Endodermal cell (in vitro differentiated cells): ENCODE data around the gene TRIM14. TPM values are rescaled to one million over a fixed set of nuclear protein-coding genes. Genes with fewer than 3 reads are reported as not detected.

Experiments
- DNase-seq: peaks from one replicate; pipeline ENCODE4 v3.0.0-alpha.2; 2017
- H3K27ac ChIP-seq: 2 replicates; pipeline ENCODE4 v1.5.1; 2013; ENCODE audit warnings: mild to moderate bottlenecking, low read depth, low read length, moderate library complexity
- H3K27me3 ChIP-seq: 2 replicates; pipeline ENCODE4 v1.6.1; 2013; ENCODE audit warnings: mild to moderate bottlenecking, low read length, moderate library complexity; ENCODE audit not compliant: insufficient read depth, control insufficient read depth, poor library complexity, severe bottlenecking
- H3K36me3 ChIP-seq: 2 replicates; pipeline ENCODE4 v1.7.0; 2013; ENCODE audit warnings: mild to moderate bottlenecking, low read length, moderate library complexity; ENCODE audit not compliant: control insufficient read depth, insufficient read depth
- H3K4me1 ChIP-seq: one replicate; pipeline ENCODE4 v1.7.0; 2013; ENCODE audit warnings: low read length; ENCODE audit not compliant: control insufficient read depth, insufficient read depth
- H3K4me3 ChIP-seq: 2 replicates; pipeline ENCODE4 v1.5.1; 2013; ENCODE audit warnings: mild to moderate bottlenecking, low read length, moderate library complexity
- H3K9ac ChIP-seq: 2 replicates; pipeline ENCODE4 v1.6.1; 2013; ENCODE audit warnings: mild to moderate bottlenecking, low read length, moderate library complexity; ENCODE audit not compliant: poor library complexity, severe bottlenecking; ENCODE audit errors: extremely low read depth
- H3K9me3 ChIP-seq: 2 replicates; pipeline ENCODE4 v1.6.1; 2013; ENCODE audit warnings: mild to moderate bottlenecking, low read length, moderate library complexity; ENCODE audit not compliant: control insufficient read depth
- H3K27ac Mint-ChIP-seq: 2 replicates; pipeline ENCODE4 v1.8.0; 2020; ENCODE audit warnings: mixed read lengths
- H3K27me3 Mint-ChIP-seq: 2 replicates; pipeline ENCODE4 v1.8.0; 2021; ENCODE audit warnings: mild to moderate bottlenecking, mixed read lengths; ENCODE audit not compliant: insufficient read depth
- H3K36me3 Mint-ChIP-seq: 2 replicates; pipeline ENCODE4 v1.8.0; 2020; ENCODE audit warnings: low read depth, mixed read lengths
- H3K4me1 Mint-ChIP-seq: 2 replicates; pipeline ENCODE4 v1.8.0; 2020; ENCODE audit warnings: mixed read lengths
- H3K4me3 Mint-ChIP-seq: 2 replicates; pipeline ENCODE4 v1.8.0; 2020; ENCODE audit warnings: mild to moderate bottlenecking, moderate library complexity, mixed read lengths
- H3K9me3 Mint-ChIP-seq: 2 replicates; pipeline ENCODE4 v1.8.0; 2020; ENCODE audit warnings: mild to moderate bottlenecking, mixed read lengths
- CTCF ChIP-seq: fragments of 200-600 bp; sonication (generic); conservative IDR thresholded peaks from 2 replicates; pipeline ENCODE4 v1.5.0; 2021; ENCODE audit warnings: antibody characterized with exemption, mild to moderate bottlenecking
- WGBS, 2 experiments: methylation state at CpG; one replicate each; pipeline versions ENCODE4 v1.1.5 to v1.1.7; 2013; ENCODE audit warnings: missing lambda C conversion rate in 2 of 2, mixed read lengths in 1 of 2; ENCODE audit not compliant: insufficient coverage in 1 of 2, insufficient read length in 1 of 2; 5-methylcytosine and 5-hydroxymethylcytosine counted together
- total RNA-seq, 2 donors: library from RNA; stranded (reverse); fragmentation: NEBNext Ultra II Directional in 1 of 2; extraction: Animal tissue kit (Norgen Biotek cat#: 25700) in 1 of 2; gene quantifications; 2 replicates in 1 of 2; 3 replicates in 1 of 2; pipeline ENCODE4 v1.2.1, GENCODE V29; 2021

The TRIM14 gene
- total RNA-seq, 2 donors from 2014 or later, result 3.1 to 5.1 TPM

GRCh38 chr9:98049288-98050072 is 69.5 kb downstream of the TRIM14 start:
- no peak overlapping the region for H3K27ac Mint-ChIP-seq
- H3K27me3 Mint-ChIP-seq, result peaks cover 15% of the 10 kb centered on the region
- H3K27ac ChIP-seq, result no peak overlapping the region
- no peaks in the 10 kb centered on the region for H3K9me3 ChIP-seq
- peaks cover 6% of the 10 kb centered on the region for H3K27me3 ChIP-seq
- H3K9me3 Mint-ChIP-seq, result no peaks in the 10 kb centered on the region
- no peak overlapping the region for H3K4me3 ChIP-seq
- no peaks in the 10 kb centered on the region for H3K4me1 Mint-ChIP-seq
- H3K4me3 Mint-ChIP-seq, result no peak overlapping the region
- H3K9ac ChIP-seq, result no peak overlapping the region
- no peaks in the 10 kb centered on the region for H3K36me3 ChIP-seq
- H3K4me1 ChIP-seq, result no peaks in the 10 kb centered on the region
- DNase-seq, result no peak
- no peaks in the 10 kb centered on the region for H3K36me3 Mint-ChIP-seq
- TF ChIP-seq CTCF, result no peak
- 75 to 92% methylated on average over 1 of the region's 1 CpG for WGBS, 2 experiments

DNA sequence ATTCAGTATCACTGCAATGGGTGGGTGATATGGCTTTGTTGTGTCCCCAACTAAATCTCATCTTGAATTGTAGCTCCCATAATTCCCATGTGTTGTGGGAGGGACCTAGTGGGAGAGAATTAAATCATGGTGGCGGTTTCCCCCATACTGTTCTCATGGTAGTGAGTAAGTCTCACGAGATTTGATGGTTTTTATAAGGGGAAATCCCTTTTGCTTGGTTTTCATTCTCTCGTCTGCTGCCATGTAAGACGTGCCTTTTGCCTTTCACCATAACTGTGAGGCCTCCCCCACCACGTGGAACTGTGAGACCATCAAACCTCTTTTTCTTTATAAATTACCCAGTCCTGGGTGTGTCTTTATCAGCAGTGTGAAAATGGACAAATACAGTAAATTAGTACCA is 72.0 kb downstream of the TRIM14 start:
- no peaks in the 10 kb centered on the region for H3K4me1 ChIP-seq
- no peak overlapping the region for H3K9ac ChIP-seq
- no peaks in the 10 kb centered on the region for H3K36me3 Mint-ChIP-seq
- peaks cover 12% of the 10 kb centered on the region for H3K27me3 Mint-ChIP-seq
- no peaks in the 10 kb centered on the region for H3K9me3 ChIP-seq
- H3K27ac ChIP-seq, result no peak overlapping the region
- DNase-seq, result no peak
- no peaks in the 10 kb centered on the region for H3K9me3 Mint-ChIP-seq
- H3K27me3 ChIP-seq, result no peaks in the 10 kb centered on the region
- no peak overlapping the region for H3K4me3 Mint-ChIP-seq
- TF ChIP-seq CTCF, result no peak
- H3K27ac Mint-ChIP-seq, result no peak overlapping the region
- H3K4me3 ChIP-seq, result no peak overlapping the region
- no peaks in the 10 kb centered on the region for H3K4me1 Mint-ChIP-seq
- H3K36me3 ChIP-seq, result no peaks in the 10 kb centered on the region
- 91 to 98% methylated on average over 5 of the region's 5 CpGs for WGBS, 2 experiments

DNA sequence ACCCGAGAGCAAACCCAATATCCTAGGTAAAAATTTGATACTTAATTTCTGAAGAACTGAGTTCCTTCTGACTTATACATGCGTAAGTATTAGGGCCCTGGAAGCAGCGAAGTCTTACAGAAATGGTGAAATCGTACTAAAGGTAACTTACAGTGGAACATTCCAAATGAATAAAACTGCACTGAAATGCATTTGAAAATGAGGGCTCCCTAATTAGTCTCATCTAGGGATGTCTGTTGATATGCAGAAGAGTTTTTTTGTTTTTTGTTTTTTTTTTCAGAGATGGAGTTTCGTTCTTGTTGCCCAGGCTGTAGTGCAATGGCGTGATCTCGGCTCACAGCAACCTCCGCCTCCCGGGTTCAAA is 72.9 kb downstream of the TRIM14 start:
- Histone ChIP-seq H3K4me3 (no peak overlapping the region), H3K36me3 (no peaks in the 10 kb centered on the region), H3K27ac (no peak overlapping the region), H3K9me3 (no peaks in the 10 kb centered on the region), H3K4me1 (no peaks in the 10 kb centered on the region), H3K27me3 (no peaks in the 10 kb centered on the region), H3K9ac (no peak overlapping the region)
- Mint-ChIP-seq H3K27me3 (peaks cover 6% of the 10 kb centered on the region), H3K4me3 (no peak overlapping the region), H3K27ac (no peak overlapping the region), H3K9me3 (no peaks in the 10 kb centered on the region), H3K36me3 (no peaks in the 10 kb centered on the region), H3K4me1 (no peaks in the 10 kb centered on the region)
- no peak for TF ChIP-seq CTCF
- no peak for DNase-seq
- WGBS, 2 experiments, result 96 to 98% methylated on average over 5 to 9 of the region's 9 CpGs
